HG03378 (cell line): ENCODE data around the gene PCSK2.

Source experiments
- ATAC-seq: cut with Tn5 transposase; IDR thresholded peaks from one replicate; pipeline ENCODE4 v1.9.1; 2021; ENCODE audit warnings: mild to moderate bottlenecking, moderate library complexity; ENCODE audit not compliant: unreplicated experiment

PCSK2 gene

DNA sequence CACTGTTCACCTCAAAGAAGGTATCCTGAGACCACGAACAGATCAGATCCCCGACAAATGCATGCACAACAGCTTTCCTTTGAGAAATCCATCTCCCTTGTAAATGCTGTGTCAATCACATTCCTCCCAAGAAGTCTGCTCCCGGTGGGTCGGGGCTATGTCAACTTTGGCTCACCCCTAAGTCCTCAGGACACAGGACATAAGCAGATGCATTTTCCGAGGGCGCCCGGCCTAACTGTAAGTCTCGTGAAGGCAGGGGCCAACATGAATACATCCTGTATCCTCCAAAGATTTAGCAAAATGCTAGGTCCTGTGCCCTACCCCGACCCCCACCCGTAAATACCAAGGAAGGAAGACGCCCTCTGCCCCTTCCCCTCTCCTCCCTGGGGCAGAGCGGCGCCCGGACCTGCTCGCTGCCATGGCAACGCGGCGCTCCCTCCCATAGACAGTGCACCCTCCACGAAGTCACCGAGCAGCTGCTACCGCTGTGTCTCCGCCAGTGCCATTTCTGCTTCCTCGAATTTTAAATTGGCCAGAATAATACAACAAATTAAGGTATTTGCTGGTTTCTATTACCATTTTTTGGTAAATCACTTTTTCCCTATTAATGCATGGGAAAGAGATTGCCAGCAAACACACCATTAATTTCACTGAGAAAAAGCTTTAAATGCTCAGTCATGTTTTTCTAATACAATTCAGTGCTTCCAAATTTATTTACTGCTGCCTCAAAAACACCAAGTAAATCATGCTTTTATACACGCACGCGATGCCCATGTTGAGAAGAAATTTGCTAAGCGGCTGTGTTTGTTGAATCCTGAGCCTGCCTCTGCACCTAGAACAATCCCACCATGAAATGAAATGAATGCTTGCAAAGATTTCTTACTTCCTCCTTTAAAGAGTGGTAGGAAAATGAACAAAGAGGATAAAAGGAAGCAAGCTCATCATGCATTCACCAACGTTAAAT is 100.6 kb downstream of the PCSK2 start:
- no peak for ATAC-seq

DNA sequence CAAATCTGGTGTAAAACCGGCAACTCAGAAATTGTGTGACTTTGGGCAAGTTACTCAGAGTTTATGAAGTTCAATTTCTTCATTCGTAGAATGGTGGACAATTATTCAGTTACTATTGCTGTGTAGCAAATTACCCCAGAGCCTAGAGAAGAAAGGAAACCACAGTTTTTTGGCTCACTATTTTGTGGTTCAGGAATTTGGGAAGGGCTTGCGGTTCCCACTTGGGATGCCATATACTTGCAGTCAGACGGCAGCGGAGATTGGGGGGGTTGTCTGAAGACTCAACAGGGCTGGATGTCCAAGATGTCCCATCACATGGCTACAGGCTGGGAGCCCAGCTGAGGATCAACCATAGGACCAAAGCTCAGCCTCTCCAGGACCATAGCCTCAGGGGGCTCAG is 108.1 kb downstream of the PCSK2 start:
- ATAC-seq, result no peak

DNA sequence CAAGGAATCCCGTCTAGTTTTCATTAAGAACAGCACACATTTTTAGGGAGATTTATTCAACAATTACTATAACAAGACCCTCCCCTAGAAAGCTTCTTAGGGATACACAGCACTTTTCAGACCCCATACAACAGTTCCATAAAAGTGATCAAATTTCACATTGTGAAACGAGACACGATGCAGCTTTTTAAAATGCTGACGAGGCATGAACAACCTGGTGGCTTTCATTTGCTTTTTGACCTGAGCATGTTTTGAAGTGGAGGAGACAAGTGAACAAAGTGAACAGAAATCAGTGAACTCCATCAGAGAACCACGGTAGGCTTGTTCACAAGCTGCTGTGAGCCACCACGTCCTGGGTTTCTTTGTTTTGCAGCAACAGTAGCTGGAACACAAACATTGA is 112.2 kb downstream of the PCSK2 start:
- no peak for ATAC-seq

DNA sequence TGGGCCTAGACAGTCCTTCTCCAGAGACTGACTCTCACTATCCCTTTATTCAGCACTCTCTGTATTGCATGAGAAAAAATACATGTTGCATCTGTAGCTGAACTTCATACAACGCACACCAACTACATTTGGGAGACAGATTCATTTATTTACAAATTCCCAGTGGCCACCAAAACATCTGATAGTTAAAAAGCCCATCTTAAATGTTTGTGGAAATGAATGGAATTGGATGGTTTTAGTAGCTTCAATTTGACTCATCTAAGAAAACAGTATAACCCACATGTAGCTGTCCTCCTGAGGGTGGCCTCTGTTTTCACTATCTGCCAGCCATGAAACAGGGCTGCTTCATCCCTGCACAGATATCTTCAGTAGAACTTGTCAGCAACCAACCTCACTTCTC is 116.3 kb downstream of the PCSK2 start:
- ATAC-seq, result no peak

DNA sequence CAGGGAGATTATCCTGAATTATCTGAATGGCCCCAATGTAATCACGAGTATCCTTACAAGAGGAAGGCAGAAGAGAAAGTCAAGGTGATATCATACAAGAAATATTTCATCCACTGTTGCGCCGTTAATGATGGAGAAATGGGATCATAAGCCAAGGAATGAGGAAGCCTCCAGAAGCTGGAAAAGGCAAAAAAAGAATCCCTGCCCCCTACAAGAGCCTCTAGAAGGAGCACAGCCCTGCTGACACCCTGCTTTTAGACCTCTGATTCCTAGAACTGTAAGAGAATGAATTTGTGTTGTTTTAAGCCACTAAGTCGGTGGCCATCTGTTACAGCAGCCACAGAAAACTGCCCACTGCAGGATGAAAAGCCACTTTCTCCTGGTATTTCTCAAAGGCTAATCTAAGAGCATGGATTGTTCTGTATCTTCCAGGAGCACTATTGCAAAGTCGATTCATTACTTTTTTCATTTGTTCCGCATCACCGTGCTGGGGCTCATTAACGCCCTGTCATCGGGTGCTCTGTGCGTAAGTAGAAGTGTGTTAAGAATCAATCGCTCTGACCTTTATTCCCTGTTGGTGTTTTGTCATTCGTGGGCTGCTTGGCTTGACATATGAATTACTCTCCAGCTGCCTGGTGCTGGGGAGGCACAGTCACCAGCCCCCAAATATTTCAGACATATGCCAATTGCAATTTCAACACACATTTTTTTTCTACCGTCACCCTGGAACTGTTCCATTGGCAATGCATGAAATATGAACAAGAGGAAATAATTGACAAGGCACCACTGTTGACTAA is 117.0 kb downstream of the PCSK2 start:
- ATAC-seq, result no peak

DNA sequence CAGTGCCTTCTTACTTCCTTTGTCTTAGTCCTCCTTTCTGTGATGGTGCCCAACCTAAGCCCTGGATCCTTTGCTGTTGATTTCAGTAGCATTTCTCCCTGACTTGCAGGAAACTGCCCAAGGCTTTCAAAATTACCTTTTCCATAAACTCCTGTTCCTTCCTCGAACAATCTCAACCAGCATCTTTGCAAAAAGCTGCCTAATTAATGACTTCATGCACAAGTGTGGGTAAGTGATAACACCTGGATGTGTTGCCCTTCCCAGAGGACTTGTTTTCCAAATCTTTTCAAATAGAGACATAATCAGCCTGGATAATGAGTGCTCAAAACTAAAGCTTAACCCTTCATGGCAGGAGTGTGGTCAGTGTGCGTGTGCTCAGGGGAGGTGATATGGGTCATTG is 118.0 kb downstream of the PCSK2 start:
- no peak for ATAC-seq

DNA sequence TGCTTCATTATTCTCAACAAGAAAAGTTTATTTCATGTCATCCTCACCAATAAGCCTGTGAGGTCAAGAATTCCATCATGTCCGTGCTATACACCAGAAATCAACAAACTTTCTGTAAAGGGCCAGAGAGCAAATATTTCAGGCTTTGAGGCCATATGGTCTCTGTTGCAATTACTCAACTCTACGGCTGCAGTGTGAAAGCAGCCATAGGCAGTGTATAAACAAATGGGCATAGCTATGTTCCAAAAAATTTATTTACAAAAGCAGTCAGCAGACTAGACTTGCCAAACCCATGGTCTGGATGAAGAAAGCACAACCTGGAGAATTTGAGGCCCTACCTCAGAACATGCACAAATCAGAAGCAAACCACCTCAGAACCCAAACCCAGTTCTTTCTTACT is 118.5 kb downstream of the PCSK2 start:
- ATAC-seq, result no peak

DNA sequence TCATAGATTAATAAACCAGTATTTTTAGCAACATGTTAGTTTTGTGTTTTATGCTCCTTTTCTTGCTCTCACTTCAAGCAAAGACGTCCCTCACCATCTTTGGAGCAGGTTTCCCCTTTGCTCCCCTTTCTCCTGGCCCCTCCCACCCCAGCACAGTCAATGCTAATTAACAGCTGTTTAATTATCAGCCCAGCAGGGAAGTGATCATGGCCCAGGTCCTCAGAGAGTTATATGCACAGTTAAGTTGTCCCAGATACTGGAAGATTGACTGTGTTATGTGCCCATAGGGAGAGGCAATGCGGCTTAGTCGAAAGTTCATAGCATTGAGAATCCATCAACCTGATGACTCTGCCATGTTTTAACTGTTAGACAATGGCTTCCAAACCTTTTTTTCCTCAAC is 123.5 kb downstream of the PCSK2 start:
- ATAC-seq, result no peak

DNA sequence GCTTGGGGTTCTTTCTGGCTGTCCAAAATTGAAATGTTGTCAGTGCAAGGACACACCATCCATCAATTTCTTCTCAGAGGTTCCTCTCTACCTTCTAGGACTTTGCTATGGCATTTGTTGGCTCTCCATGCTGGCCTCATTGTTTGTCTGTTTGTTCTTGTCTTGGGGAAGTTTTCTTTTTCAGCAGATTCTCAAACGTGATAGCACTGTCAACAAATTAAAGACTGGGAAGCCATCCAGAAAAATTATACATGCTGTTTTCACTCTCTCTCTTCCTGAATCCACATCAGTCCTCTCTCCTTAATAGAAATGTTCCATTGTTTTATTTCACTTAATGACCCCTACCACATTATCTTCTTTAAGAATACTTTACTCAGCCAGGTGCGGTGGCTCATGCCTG is 130.4 kb downstream of the PCSK2 start:
- ATAC-seq, result no peak

DNA sequence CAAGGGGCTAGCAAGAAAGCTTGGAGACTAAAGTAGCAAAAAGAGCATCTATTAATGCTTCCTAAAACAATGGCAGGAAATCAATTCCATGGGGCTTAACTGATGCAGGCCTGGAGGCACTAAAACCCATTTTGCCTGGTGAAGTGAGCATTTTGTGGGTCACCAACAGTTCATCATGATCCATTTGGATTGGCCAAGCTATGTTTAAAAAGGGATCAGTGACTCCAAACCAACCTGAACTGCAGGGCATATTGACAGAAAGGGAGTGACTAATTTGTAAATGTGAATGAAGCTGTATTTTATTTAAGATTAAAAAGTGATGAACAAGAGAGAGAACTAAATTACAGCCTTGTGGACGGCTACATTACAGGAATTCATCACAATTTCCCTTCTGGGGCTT is 132.0 kb downstream of the PCSK2 start:
- no peak for ATAC-seq

DNA sequence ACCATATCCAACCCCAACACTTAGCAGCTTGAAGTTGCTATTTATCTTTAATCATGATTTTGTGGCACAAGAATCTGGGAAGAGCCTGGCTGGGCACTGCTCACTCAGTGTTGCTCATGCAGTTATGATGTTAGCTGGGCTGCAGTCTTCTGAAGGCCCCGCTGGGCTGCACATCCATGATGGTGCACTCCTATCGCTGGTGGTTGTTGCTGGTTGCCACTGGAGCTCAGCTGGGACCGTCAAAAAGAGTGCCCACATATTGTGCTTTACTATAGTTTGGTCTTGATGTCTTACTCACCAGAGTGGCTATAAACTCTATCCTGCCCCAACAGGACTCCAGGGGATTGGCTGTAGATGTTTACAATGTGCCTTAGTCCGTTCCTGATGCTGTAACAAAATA is 137.8 kb downstream of the PCSK2 start:
- no peak for ATAC-seq

DNA sequence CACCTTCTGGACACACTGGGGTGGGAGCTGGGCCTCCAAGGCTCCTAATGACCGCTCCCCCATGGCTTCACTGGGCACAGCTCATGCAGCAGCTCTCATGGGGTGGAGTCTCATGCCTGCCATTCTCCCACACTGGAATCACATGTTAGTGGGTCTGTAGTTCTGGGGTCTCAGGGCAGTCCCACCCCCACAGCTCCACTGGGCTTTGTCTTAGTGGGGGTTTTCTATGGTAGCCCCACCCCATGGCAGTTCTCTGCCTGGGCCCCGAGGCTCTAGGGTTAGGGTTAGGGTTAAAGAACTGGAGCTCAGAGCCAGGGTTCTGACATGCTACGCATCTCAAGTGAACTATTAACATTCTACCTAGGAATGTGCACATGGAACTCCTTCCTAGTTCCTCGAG is 139.0 kb downstream of the PCSK2 start:
- ATAC-seq, result no peak

DNA sequence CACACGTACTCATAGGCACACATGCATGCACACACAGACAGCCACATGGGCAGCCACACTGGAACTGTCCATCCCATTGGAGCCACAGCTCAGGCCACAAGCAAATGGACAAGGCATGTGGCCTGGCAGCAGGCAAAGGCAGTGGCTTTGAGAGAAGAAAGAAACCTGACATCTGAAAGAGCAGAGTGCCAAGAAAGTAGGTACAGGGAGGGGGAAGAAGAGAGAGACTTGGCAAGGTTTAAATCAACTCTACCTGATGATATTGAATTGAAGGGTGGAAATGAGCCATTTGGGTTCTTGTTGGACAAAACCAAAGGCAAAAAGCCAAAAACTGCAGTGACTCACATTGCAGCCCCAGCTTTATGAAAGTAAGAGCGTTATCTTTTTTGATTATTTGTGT is 142.7 kb downstream of the PCSK2 start:
- no peak for ATAC-seq

DNA sequence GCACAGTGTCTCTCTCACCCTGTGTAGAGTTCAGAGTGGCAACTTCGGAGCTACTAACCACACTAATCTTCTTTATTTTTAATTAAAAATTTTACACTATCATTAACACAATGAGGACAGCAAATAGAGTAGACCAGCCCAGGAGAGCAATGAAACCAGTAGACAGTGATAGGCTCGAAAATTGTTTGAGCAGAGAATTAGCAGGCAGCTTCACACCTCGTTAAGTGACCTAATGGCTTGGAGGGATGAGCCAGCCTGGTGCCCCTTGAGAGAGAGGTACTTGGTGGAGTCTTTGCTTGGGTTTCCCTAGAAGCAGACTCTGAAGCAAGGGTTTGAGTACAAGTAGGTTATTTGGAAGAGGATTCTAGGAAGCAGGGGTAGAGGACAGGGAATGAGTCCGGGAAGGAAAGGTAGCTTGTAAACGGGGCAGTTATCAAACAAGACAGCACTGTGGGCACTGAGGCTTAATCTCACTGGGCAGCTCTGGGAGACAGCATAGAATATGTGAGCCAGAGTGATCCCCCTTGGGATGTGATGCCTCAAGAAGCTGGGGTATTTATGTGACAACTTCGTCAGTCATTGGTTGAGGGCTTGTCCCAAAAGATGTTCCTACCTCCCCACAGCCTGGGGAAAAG is 146.1 kb downstream of the PCSK2 start:
- no peak for ATAC-seq

DNA sequence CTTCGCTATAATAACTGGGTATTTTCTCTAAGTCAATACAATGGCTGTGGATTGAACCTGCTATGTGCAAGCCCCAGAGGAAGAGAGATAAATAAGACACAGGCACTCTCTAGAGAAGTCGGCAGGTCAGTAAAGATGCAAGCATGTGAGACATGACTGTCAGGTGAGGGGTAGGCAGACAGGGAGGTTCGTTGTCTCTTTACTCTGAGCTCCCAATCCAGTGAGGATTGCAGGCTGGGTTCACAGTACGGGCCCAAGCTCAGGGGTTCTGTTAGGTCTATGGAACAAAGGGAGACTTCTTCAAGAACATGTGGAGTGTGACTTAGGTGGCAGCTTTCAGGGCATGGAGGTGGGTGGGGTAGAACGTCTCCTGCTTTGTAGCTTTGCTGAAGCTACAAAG is 147.2 kb downstream of the PCSK2 start:
- no peak for ATAC-seq

DNA sequence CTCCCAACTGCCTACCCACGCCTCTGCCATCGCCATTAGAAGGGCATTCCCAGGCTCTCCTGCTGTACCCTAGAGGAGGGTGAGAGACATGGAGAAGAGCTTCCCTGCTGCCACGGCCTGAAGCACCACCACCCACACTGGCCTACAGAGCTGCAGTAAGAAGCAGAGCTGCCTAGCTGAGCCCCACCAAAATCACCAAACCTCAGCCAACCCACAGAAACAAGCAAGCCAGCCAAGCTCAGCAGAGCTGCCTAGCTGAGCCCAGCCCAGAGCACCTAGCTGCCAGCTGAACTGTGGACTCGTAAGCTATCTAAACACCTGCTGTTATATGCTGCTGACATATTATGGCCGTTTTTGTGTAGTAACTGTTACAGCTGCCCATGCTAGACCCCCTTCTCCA is 149.2 kb downstream of the PCSK2 start:
- no peak for ATAC-seq

DNA sequence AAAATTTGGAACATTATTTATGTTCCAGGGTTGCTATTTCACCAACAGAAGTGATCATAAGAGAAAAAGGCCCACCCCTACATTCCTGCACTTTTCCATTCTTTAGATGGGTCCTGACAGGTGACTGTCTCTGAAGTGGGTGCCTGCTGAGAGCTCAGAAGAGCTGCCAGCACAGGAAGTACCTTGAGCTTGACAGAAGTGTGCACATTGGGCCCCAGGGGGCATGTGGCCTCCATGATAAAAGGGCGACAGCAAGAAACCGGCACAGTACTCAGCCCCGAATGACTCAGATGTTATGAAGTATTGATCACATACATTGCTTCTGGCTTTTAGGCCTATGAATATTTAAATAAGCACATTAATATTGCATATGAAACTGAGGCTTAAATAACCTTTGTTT is 150.4 kb downstream of the PCSK2 start:
- ATAC-seq, result no peak

DNA sequence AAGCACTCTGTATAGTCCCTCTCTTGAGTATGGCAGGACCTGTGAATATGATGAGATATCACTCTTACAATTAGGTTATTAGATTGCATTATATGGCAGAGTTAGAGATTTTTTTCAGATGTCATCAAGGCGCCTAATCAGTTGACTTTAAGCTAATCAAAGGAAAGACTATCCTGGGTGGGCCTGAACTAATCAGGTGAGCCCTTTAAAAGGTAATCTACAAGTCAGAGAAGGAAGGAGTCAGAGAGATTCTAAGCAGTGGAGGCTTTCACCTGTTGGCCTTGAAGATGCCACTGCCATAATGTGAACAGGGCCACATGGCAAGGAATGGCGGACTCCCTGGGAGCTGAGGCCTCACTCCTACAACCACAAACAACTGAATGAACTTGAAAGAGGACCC is 152.8 kb downstream of the PCSK2 start:
- no peak for ATAC-seq

DNA sequence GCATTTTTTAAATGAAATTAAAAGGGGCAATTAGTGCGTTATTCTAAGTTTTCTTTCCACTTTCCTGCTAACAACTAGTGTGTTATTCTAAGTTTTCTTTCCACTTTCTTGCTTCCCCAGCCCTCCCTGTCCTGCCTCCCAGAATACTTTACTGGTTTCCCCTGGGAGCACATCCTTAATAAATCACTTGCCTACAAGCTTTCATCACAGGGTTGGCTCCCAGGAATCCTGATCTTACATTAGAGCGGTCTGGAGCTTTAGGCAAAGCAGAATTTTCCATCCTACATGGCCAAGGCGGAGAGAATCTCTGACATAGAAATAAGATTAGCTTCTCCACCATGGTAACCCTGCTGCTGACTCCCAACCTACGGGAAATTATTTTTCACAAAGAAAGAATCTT is 154.0 kb downstream of the PCSK2 start:
- no peak for ATAC-seq

DNA sequence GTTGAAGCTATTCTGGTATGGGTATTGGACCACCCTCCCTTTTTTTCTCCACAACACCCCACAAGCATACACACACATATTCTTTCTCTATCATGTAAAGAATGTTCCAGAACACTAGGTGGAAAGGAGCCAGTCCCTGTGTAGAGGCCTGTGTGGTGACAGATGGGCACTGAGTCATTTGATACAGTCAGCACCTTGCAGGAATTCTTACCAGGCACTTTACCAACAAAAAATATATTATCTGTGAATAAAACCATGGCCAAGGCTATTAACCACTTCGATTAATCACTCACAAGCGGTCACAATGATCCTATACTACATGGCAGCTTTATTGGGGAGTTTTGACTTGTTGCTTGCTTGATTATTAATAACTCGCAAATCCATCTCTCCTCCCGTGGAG is 154.9 kb downstream of the PCSK2 start:
- ATAC-seq, result no peak

DNA sequence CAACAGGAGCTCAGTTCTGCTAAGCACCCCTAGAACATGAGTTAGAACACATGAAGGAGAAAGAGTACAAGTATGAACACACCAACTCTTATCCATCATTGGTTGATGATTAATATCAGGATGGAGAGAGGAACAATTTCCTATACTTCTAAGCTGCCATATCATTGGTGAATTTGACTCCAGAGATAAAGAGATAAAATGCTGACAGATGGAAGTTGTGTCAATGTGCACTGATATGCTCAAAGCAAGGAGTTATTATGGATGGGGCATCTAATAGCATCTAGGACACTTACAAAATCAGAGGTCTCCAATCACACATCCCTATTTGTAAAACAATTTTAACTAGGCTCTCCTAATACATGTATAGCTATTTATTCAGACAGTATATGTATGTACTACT is 159.0 kb downstream of the PCSK2 start:
- ATAC-seq, result no peak

DNA sequence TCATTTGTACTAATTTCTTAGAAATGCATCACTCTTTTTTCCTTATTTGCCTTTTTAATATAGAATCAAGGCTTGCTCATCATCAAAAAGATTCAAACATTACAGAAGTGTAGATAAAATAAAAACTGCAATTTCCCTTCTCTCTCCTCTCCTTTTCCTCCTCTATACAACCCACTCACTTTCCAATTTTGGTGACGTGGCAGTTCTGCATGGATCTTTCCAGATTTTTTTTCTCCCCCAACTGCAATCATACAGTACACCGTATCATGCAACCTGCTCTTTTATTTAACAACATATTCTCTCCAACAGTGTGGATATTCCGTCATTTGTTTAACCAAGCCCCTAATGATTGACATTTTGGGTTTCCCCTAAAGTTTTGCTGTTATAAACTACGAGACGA is 163.8 kb downstream of the PCSK2 start:
- ATAC-seq, result no peak
